Prostate gland (tissue), 2 donors: ENCODE measurements around the gene FRMD4B. TPM values are rescaled to one million over a fixed set of nuclear protein-coding genes. Genes with fewer than 3 reads are reported as not detected.
"Not testable (repeated sequence)": the region's sequence is repeated elsewhere in the genome, so short reads cannot be mapped to it uniquely, and the experiment has no call there.

Experiments
- DNase-seq: peaks from one replicate; pipeline ENCODE4 v3.0.0-alpha.2; 2019; ENCODE audit warnings: low spot score
- H3K27ac ChIP-seq, 2 donors: fragments of 200-600 bp; sonication (generic); 2 replicates each; pipeline ENCODE4 v1.5.1; 2017 to 2019
- H3K27me3 ChIP-seq: fragments of 200-600 bp; sonication (generic); replicated peaks from 2 replicates; pipeline ENCODE4 v1.5.1; 2019; ENCODE audit not compliant: insufficient read depth
- H3K36me3 ChIP-seq, 2 donors: fragments of 200-600 bp; sonication (generic); 1 replicate in 1 of 2; 2 replicates in 1 of 2; pipeline versions ENCODE4 v1.5.1 to v1.8.1; 2017 to 2019
- H3K4me1 ChIP-seq: fragments of 200-600 bp; sonication (generic); replicated peaks from 2 replicates; pipeline ENCODE4 v1.5.1; 2019
- H3K4me3 ChIP-seq, 2 donors: fragments of 200-600 bp; sonication (generic); 2 replicates each; pipeline ENCODE4 v1.5.1; 2017 to 2019
- H3K9me3 ChIP-seq: fragments of 200-600 bp; sonication (generic); 2 replicates; pipeline ENCODE4 v1.5.1; 2017
- CTCF ChIP-seq, 4 experiments: fragments of 200-600 bp in 2 of 4; fragments of 450-650 bp in 2 of 4; sonication (generic) in 2 of 4; IDR thresholded peaks; 1 replicate in 3 of 4; 2 replicates in 1 of 4; pipeline ENCODE4 v1.5.1; 2016 to 2019; ENCODE audit warnings: antibody characterized with exemption in 4 of 4, mild to moderate bottlenecking in 2 of 4, moderate library complexity in 2 of 4
- POLR2A ChIP-seq: fragments of 450-650 bp; IDR thresholded peaks from one replicate; pipeline ENCODE4 v1.6.1; 2016; ENCODE audit warnings: antibody characterized with exemption, mild to moderate bottlenecking
- POLR2AphosphoS5 ChIP-seq: sonication (generic); formaldehyde crosslinking; IDR thresholded peaks from one replicate; pipeline ENCODE4 v1.6.1; 2017; ENCODE audit warnings: antibody characterized with exemption
- WGBS: methylation state at CpG from one replicate; pipeline ENCODE4 v1.1.5; 2018; 5-methylcytosine and 5-hydroxymethylcytosine counted together
- intact Hi-C: fragments of 100-400 bp; cut with DNase I; formaldehyde crosslinking; loops from one replicate; pipeline ENCODE4 v1.14.2; 2022
- total RNA-seq, 2 donors: library from RNA; depleted of rRNA; stranded (reverse); fragments of >200 nt; gene quantifications; one replicate each; pipeline ENCODE4 v1.1.0, GENCODE V29; 2016

FRMD4B gene
- total RNA-seq, 2 donors from 2014 or later: 31.0 to 41.4 TPM

GRCh38 chr3:69236812-69237707 is 148.8 kb downstream of the FRMD4B start:
- no peak overlapping the region for H3K27ac ChIP-seq
- TF ChIP-seq POLR2A: no peak
- no peak for TF ChIP-seq CTCF (IDR thresholded peaks at IDR 0.05)
- TF ChIP-seq POLR2AphosphoS5: no peak

DNA sequence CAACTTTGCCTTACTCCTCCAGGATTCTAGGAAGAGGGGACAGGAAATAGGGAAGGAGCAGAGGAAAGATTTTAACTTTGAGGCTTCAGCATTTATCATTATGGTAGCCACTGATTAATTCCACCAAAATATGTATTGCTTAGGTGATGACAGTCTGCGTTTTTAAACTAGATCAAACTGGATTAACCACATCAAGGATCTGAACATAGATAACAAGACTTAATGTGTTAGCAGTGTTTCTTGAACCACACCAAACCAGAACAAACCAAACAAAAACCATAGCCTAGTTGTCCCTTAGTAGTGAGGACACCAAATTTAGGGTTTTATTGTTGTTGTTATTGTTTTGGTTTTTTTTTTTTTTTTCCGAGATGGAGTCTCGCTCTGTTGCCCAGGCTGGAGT is 150.0 kb downstream of the FRMD4B start:
- intact Hi-C loops: no loop called here
- DNase-seq: no peak
- no peaks in the 10 kb centered on the region for H3K9me3 ChIP-seq
- no peaks in the 10 kb centered on the region for H3K4me1 ChIP-seq
- H3K4me3 ChIP-seq: no peak overlapping the region
- 85% methylated on average over 3 of the region's 3 CpGs for WGBS
- no peaks in the 10 kb centered on the region for H3K36me3 ChIP-seq
- no peak for TF ChIP-seq POLR2A
- no peak for TF ChIP-seq POLR2AphosphoS5
- TF ChIP-seq CTCF (IDR thresholded peaks at IDR 0.05): no peak
- H3K27ac ChIP-seq: no peak overlapping the region
- no peaks in the 10 kb centered on the region for H3K27me3 ChIP-seq

More at GRCh38 chr3:69236812-69237707, 148.8 kb downstream of the FRMD4B start:
- Histone ChIP-seq H3K36me3 (no peaks in the 10 kb centered on the region), H3K4me1 (no peaks in the 10 kb centered on the region), H3K4me3 (peak overlapping the region in 1 of 2 donors; percentile 7), H3K9me3 (no peaks in the 10 kb centered on the region), H3K27me3 (no peaks in the 10 kb centered on the region)
- intact Hi-C loops: no loop called here
- no peak for DNase-seq
- WGBS: 72% methylated on average over 8 of the region's 8 CpGs

- intact Hi-C loops, H3K27ac ChIP-seq: not testable (repeated sequence)
- 99% methylated on average over 4 of the region's 4 CpGs for WGBS
These were observed 150.7 kb downstream of the FRMD4B start for GRCh38 chr3:69235227-69235626.

DNA sequence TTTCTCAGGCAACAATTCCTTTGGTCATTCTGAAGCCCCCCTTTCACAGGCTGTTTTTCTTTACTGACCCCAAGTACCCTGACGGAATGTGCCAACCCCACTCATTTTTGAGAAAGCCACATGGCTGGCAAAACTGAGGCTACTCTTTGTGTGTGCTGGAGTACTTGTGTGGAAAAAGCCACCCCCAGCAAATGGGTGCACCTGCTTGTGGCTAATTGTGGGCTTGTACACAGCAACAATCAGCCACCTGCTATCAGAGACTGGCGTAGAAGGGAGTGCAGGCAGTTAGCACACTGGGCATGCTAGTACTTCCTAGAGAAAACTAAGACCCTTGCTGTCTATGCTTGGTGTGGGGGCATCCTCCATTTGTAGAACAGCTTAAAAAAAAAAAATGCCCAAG is 153.4 kb downstream of the FRMD4B start:
- no peaks in the 10 kb centered on the region for H3K9me3 ChIP-seq
- no peak overlapping the region for H3K4me3 ChIP-seq
- no peaks in the 10 kb centered on the region for H3K4me1 ChIP-seq
- 100% methylated on average over 2 of the region's 2 CpGs for WGBS
- intact Hi-C loops: no loop called here
- no peak for TF ChIP-seq POLR2A
- TF ChIP-seq CTCF (IDR thresholded peaks at IDR 0.05): no peak
- no peak for TF ChIP-seq POLR2AphosphoS5
- H3K27ac ChIP-seq: no peak overlapping the region
- no peaks in the 10 kb centered on the region for H3K36me3 ChIP-seq
- no peaks in the 10 kb centered on the region for H3K27me3 ChIP-seq
- no peak for DNase-seq

More at GRCh38 chr3:69235227-69235626, 150.7 kb downstream of the FRMD4B start:
- not testable (repeated sequence) for H3K4me3 ChIP-seq, H3K9me3 ChIP-seq, H3K4me1 ChIP-seq, H3K36me3 ChIP-seq, H3K27me3 ChIP-seq, DNase-seq

- 37% methylated on average over 6 of the region's 6 CpGs for WGBS
- TF ChIP-seq POLR2AphosphoS5: no peak
- no peak for TF ChIP-seq POLR2A
- TF ChIP-seq CTCF (IDR thresholded peaks at IDR 0.05): no peak
These were observed 153.9 kb downstream of the FRMD4B start for GRCh38 chr3:69231929-69232440.

More at GRCh38 chr3:69231929-69232440, 153.9 kb downstream of the FRMD4B start:
- no peak overlapping the region for H3K4me3 ChIP-seq
- intact Hi-C loops: no loop called here
- no peak for DNase-seq
- no peaks in the 10 kb centered on the region for H3K9me3 ChIP-seq
- no peaks in the 10 kb centered on the region for H3K27me3 ChIP-seq
- no peak overlapping the region for H3K27ac ChIP-seq
- no peaks in the 10 kb centered on the region for H3K36me3 ChIP-seq
- no peaks in the 10 kb centered on the region for H3K4me1 ChIP-seq
